HCT116 (cell line): ENCODE results near the gene UVRAG.
"Not testable (repeated sequence)": the region's sequence is repeated elsewhere in the genome, so short reads cannot be mapped to it uniquely, and the experiment has no call there.

Source experiments
- CTCF ChIP-seq, 3 experiments: fragments of 200-600 bp in 1 of 3; sonication (generic) in 1 of 3; IDR thresholded peaks in 2 of 3; conservative IDR thresholded peaks in 1 of 3; 2 replicates each; pipeline ENCODE4 v1.5.1; 2012 to 2017; ENCODE audit warnings: low read depth in 2 of 3, low read length in 2 of 3, antibody characterized with exemption in 1 of 3, borderline replicate concordance in 1 of 3, control low read depth in 1 of 3, mild to moderate bottlenecking in 1 of 3, mixed read lengths in 1 of 3, mixed run types in 1 of 3, moderate library complexity in 1 of 3; ENCODE audit not compliant: insufficient read depth in 1 of 3
- EZH2phosphoT487 ChIP-seq: fragments of 200-600 bp; IDR thresholded peaks from 2 replicates; pipeline ENCODE4 v1.6.1; 2018; ENCODE audit warnings: antibody characterized with exemption, borderline replicate concordance
- POLR2A ChIP-seq: IDR thresholded peaks from 2 replicates; pipeline ENCODE4 v1.7.0; 2011; ENCODE audit warnings: borderline replicate concordance; ENCODE audit not compliant: insufficient read depth, insufficient read length; ENCODE audit errors: extremely low read depth

- not testable (repeated sequence) for TF ChIP-seq CTCF (IDR thresholded peaks at IDR 0.05 in 2 of 3, conservative IDR thresholded peaks at IDR 0.05 in 1 of 3; ENCODE audit: borderline replicate concordance in 1 of 3, insufficient read depth in 1 of 3, low read depth in 2 of 3, low read length in 2 of 3); POLR2A; EZH2phosphoT487
Observed at GRCh38 chr11:75979479-75980027, 164.5 kb downstream of the UVRAG start.
